Astrocyte of the cerebellum (primary cell): Measurements from ENCODE around the gene FOXR1.

Source experiments
- DNase-seq: peaks from one replicate; pipeline ENCODE4 v3.0.0-alpha.2; 2011; ENCODE audit warnings: low read depth
- H3K4me3 ChIP-seq: 2 replicates; pipeline ENCODE4 v1.5.1; 2011; ENCODE audit warnings: mild to moderate bottlenecking, low read depth, low read length, moderate library complexity
- in situ Hi-C: cut with HindIII; loops from 2 replicates; pipeline ENCODE4 v1.10.0; 2017; ENCODE audit warnings: low sequenced_read_pairs
- TF ChIP-seq, protein P1 (sequence below): IDR thresholded peaks from 2 replicates; pipeline ENCODE4 v1.5.1; 2012; ENCODE audit warnings: low read length, low read depth, moderate library complexity, mild to moderate bottlenecking; ENCODE audit errors: missing control alignments

Gene FOXR1

GRCh38 chr11:118933486-118933885, 38.1 kb upstream of the FOXR1 start:
- TF ChIP-seq, protein P1, sequence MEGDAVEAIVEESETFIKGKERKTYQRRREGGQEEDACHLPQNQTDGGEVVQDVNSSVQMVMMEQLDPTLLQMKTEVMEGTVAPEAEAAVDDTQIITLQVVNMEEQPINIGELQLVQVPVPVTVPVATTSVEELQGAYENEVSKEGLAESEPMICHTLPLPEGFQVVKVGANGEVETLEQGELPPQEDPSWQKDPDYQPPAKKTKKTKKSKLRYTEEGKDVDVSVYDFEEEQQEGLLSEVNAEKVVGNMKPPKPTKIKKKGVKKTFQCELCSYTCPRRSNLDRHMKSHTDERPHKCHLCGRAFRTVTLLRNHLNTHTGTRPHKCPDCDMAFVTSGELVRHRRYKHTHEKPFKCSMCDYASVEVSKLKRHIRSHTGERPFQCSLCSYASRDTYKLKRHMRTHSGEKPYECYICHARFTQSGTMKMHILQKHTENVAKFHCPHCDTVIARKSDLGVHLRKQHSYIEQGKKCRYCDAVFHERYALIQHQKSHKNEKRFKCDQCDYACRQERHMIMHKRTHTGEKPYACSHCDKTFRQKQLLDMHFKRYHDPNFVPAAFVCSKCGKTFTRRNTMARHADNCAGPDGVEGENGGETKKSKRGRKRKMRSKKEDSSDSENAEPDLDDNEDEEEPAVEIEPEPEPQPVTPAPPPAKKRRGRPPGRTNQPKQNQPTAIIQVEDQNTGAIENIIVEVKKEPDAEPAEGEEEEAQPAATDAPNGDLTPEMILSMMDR: no peak
- no peak overlapping the region for H3K4me3 ChIP-seq
- DNase-seq: no peak
- in situ Hi-C loops: no loop called here

DNA sequence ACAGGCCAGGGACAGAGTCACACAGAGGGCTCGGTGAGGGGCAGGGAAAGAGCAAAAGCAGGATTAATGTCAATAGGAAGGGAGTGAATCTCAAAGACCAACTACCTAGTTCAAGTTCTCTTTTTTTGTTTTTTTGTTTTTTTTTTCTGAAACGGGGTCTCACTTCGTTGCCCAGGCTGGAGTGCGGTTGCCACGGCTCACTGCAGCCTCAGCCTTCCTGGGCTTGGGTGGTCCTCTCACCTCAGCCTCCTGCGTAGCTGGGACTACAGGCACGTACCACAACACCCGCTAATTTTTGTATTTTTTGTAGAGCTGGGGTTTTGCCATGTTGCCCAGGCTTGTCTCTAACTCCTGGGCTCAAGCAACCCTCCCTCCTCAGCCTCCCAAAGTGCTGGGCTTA, 36.2 kb upstream of the FOXR1 start:
- no peak for DNase-seq
- H3K4me3 ChIP-seq: no peak overlapping the region
- in situ Hi-C loops: no loop called here
- TF ChIP-seq, protein P1: no peak

- TF ChIP-seq, protein P1: no peak
- H3K4me3 ChIP-seq: no peak overlapping the region
- in situ Hi-C loops: no loop called here
- DNase-seq: peak; percentile 88
Observed at GRCh38 chr11:118938491-118939403, 32.8 kb upstream of the FOXR1 start.

DNA sequence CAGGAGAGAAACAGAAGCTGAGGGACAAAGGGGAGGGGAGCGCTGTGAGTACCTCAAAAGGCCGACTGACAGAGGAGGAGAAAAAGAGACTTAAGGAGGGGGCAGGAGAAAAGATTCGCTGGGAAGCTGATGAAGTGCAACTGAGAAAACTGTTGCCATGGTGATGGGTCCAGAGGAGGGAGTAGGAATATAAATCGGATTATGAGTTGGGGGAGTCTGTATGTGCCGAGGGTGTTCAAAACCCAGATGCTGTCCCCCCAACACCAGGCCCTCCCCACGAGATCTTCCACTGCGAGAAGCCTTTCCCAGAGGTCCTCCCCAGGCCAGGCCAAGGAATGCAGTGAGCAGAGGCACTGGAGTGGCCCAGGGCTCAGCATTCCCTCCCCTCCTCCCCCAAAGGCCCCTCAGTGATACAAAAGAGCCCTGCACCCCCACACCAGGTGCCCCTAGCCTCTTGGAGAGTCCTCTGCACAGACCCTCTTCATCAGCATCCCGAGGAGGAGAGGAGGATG, 32.1 kb upstream of the FOXR1 start:
- TF ChIP-seq, protein P1: no peak
- in situ Hi-C loops: no loop called here
- H3K4me3 ChIP-seq: no peak overlapping the region
- DNase-seq: no peak

DNA sequence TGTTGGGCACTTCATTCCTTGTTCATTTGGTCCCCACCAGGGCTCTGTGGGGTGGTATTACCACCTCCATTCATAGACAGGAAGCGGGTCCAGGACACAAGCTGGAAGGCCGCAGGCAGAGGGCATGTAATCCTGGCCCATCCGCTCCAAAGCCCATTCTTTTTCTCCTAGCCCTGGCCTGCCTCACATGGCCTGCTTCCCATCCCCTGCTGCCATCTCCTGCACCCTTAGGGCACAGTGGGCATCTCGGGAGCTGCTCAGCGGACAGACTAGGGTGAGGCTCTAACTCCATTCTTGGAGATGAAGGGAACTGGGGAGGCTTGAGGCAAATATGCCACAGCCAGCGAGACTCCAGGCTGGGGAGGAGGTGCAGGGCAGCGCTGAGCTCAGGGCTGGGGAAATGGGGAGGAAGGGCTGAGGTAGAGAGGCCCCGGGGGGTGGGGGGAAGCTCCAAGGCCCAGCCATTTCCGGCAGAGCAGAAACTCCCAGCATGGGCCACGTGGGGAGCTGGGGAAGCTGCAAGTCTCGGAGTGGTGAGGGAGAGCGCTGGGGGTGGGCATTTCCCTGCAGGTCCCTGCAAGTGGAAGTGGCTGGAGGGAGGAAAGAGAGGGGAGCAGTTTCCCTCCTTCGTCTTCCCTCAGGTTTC, 31.5 kb upstream of the FOXR1 start:
- H3K4me3 ChIP-seq: no peak overlapping the region
- in situ Hi-C loops: loop anchor here (10.0 kb wide), 1 partner anchor 235 kb away; no protein-coding TSS in a partner anchor
- TF ChIP-seq, protein P1: no peak
- DNase-seq: no peak

- TF ChIP-seq, protein P1: no peak
- in situ Hi-C loops: loop anchor here (10.0 kb wide), 1 partner anchor 242 kb away; no protein-coding TSS in a partner anchor
- DNase-seq: no peak
- H3K4me3 ChIP-seq: no peak overlapping the region
Observed at GRCh38 chr11:118947091-118947490, 24.5 kb upstream of the FOXR1 start.
